GM12878 (cell line): ENCODE measurements around the gene CLK4. TPM values are rescaled to one million over a fixed set of nuclear protein-coding genes. Genes with fewer than 3 reads are reported as not detected.

Source experiments
- ATAC-seq: fragments of 200-7000 bp; cut with Tn5 transposase; 3 replicates; pipeline ENCODE4 v1.9.1; 2020; ENCODE audit warnings: mild to moderate bottlenecking, moderate library complexity
- BruUV-seq: library from RNA; stranded (reverse); fragments of 400-500 nt; replicated peaks from 2 replicates; lab custom pipeline; 2021; lab: Mats Ljungman, UMichigan
- CTCF ChIA-PET: fragments of 300-600 bp; sonication (Branson Sonifier 250); formaldehyde crosslinking; extraction: SDS; loops from one replicate; lab custom pipeline; 2021; ENCODE audit warnings: inconsistent platforms; lab: Yijun Ruan, JAX
- POLR2A ChIA-PET: fragments of 350-600 bp; formaldehyde crosslinking; extraction: SDS; loops from one replicate; lab custom pipeline; 2021; ENCODE audit warnings: inconsistent platforms; lab: Charles Lee
- RAD21 ChIA-PET: fragments of 300-600 bp; sonication (Branson Sonifier 250); formaldehyde crosslinking; loops from one replicate; lab custom pipeline; 2023; ENCODE audit warnings: antibody characterized with exemption; ENCODE audit not compliant: unreplicated experiment; lab: Charles Lee
- SMC1A ChIA-PET: fragments of 300-600 bp; sonication (Branson Sonifier 250); formaldehyde crosslinking; loops from one replicate; lab custom pipeline; 2023; ENCODE audit not compliant: unreplicated experiment, uncharacterized antibody; lab: Charles Lee
- DNase-seq: peaks from one replicate; pipeline ENCODE4 v3.0.0-alpha.2; 2011; ENCODE audit warnings: low read depth, low spot score
- FAIRE-seq: peaks from 3 replicates; lab custom pipeline; 2011; peaks lifted over from hg19 to GRCh38; lab: Jason Lieb, UNC
- H2AFZ ChIP-seq: 2 replicates; pipeline ENCODE4 v1.6.0; 2011; ENCODE audit warnings: low read depth, low read length, control low read depth; ENCODE audit not compliant: control insufficient read depth
- H3K27ac ChIP-seq: 2 replicates; pipeline ENCODE4 v1.5.1; 2011; ENCODE audit warnings: control low read depth; ENCODE audit not compliant: control insufficient read depth, insufficient read depth
- H3K27me3 ChIP-seq, 2 experiments: replicated peaks in 1 of 2; 2 replicates each; pipeline versions ENCODE4 v1.6.0 to v1.6.1; 2011; ENCODE audit warnings: low read length in 1 of 2; ENCODE audit not compliant: control insufficient read depth in 2 of 2, insufficient read depth in 2 of 2
- H3K36me3 ChIP-seq, 2 experiments: 2 replicates each; pipeline ENCODE4 v1.5.1; 2011; ENCODE audit warnings: low read length in 1 of 2; ENCODE audit not compliant: control insufficient read depth in 2 of 2, insufficient read depth in 2 of 2
- H3K4me1 ChIP-seq: 2 replicates; pipeline ENCODE4 v1.6.1; 2011; ENCODE audit warnings: mild to moderate bottlenecking, low read length, moderate library complexity, mixed read lengths; ENCODE audit not compliant: control insufficient read depth, insufficient read depth
- H3K4me2 ChIP-seq: 2 replicates; pipeline ENCODE4 v1.6.0; 2011; ENCODE audit warnings: control low read depth; ENCODE audit not compliant: control insufficient read depth, insufficient read depth
- H3K4me3 ChIP-seq: fragments of 200-600 bp; sonication (generic); 2 replicates; pipeline ENCODE4 v1.5.1; 2016
- H3K79me2 ChIP-seq: 2 replicates; pipeline ENCODE4 v1.6.0; 2011; ENCODE audit warnings: low read length; ENCODE audit not compliant: control insufficient read depth, insufficient read depth
- H3K9ac ChIP-seq: 2 replicates; pipeline ENCODE4 v1.8.0; 2011; ENCODE audit warnings: low read length, control low read depth, mixed read lengths; ENCODE audit not compliant: control insufficient read depth, insufficient read depth
- H3K9me3 ChIP-seq: replicated peaks from 3 replicates; pipeline ENCODE4 v1.5.1; 2011; ENCODE audit warnings: mild to moderate bottlenecking, low read length; ENCODE audit not compliant: control insufficient read depth, insufficient read depth
- H4K20me1 ChIP-seq: 2 replicates; pipeline ENCODE4 v1.6.0; 2011; ENCODE audit not compliant: control insufficient read depth, insufficient read depth
- CREB1 ChIP-seq: IDR thresholded peaks from 2 replicates; pipeline ENCODE4 v1.6.1; 2012; ENCODE audit warnings: low read depth, mild to moderate bottlenecking, inconsistent platforms
- FOXM1 ChIP-seq: IDR thresholded peaks from 2 replicates; pipeline ENCODE4 v1.6.1; 2012; ENCODE audit warnings: low read depth, mild to moderate bottlenecking, inconsistent platforms, low read length, moderate library complexity
- HCFC1 ChIP-seq: fragments of 150-350 bp; IDR thresholded peaks from 2 replicates; pipeline ENCODE4 v1.6.1; 2014; ENCODE audit warnings: low read length
- IKZF1 ChIP-seq: fragments of 450-650 bp; conservative IDR thresholded peaks from 2 replicates; pipeline ENCODE4 v1.6.1; 2017; ENCODE audit warnings: antibody characterized with exemption, mild to moderate bottlenecking
- NR2C1 ChIP-seq: fragments of 450-650 bp; IDR thresholded peaks from 2 replicates; pipeline ENCODE4 v1.6.1; 2017; ENCODE audit warnings: antibody characterized with exemption, mild to moderate bottlenecking, moderate library complexity
- NR2C2 ChIP-seq: IDR thresholded peaks from 2 replicates; pipeline ENCODE4 v1.6.1; 2011; ENCODE audit warnings: borderline replicate concordance, low read depth; ENCODE audit not compliant: control insufficient read depth, insufficient read length
- NRF1 ChIP-seq: conservative IDR thresholded peaks from 2 replicates; pipeline ENCODE4 v1.6.1; 2011; ENCODE audit warnings: mild to moderate bottlenecking, low read depth, low read length, improper control_type of control experiment
- POLR2AphosphoS5 ChIP-seq: IDR thresholded peaks from 2 replicates; pipeline ENCODE4 v1.6.1; 2011; ENCODE audit warnings: mild to moderate bottlenecking, low read length, inconsistent platforms
- RCOR1 ChIP-seq: conservative IDR thresholded peaks from 2 replicates; pipeline ENCODE4 v1.6.1; 2012; ENCODE audit warnings: low read depth, low read length, improper control_type of control experiment
- RFX5 ChIP-seq: IDR thresholded peaks from 2 replicates; pipeline ENCODE4 v1.6.1; 2011; ENCODE audit warnings: low read depth, low read length, improper control_type of control experiment
- SP1 ChIP-seq: IDR thresholded peaks from one replicate; pipeline ENCODE4 v1.6.1; 2011; ENCODE audit warnings: low read depth, low read length
- WRNIP1 ChIP-seq: IDR thresholded peaks from 2 replicates; pipeline ENCODE4 v1.6.1; 2011; ENCODE audit warnings: low read depth, low read length, improper control_type of control experiment, borderline replicate concordance
- ZSCAN29 ChIP-seq: fragments of 450-650 bp; IDR thresholded peaks from 2 replicates; pipeline ENCODE4 v1.6.1; 2017; ENCODE audit warnings: mild to moderate bottlenecking, moderate library complexity
- WGBS: methylation state at CpG from one replicate; pipeline ENCODE4 v1.1.6; 2016; ENCODE audit warnings: low lambda C conversion rate; ENCODE audit not compliant: insufficient replicate concordance, insufficient coverage; ENCODE audit errors: missing lambda C conversion rate; 5-methylcytosine and 5-hydroxymethylcytosine counted together
- in situ Hi-C: fragments of 300-500 bp; cut with MboI; formaldehyde crosslinking; loops from 9 replicates; pipeline ENCODE4 v1.14.3; 2018; ENCODE audit warnings: mixed read lengths
- intact Hi-C: fragments of 100-400 bp; cut with micrococcal nuclease; formaldehyde crosslinking; loops from one replicate; pipeline ENCODE4 v1.14.2; 2022; ENCODE audit not compliant: unreplicated experiment
- polyA plus RNA-seq, 11 experiments: library from polyadenylated mRNA; depleted of rRNA in 4 of 11; unstranded in 6 of 11; stranded (reverse) in 5 of 11; fragments of >200 nt; fragmentation: Nextera tagmentation in 4 of 11; fragmentation: Illumina TruSeq in 1 of 11; extraction: Ambion mirVana in 4 of 11; extraction: Trizol in 1 of 11; gene quantifications; 1 replicate in 1 of 11; 2 replicates in 10 of 11; pipeline versions ENCODE4 v1.2.1 to v1.2.3, GENCODE V29; 2011 to 2016; ENCODE audit warnings: inconsistent platforms in 2 of 11, missing spikeins in 2 of 11, low read depth in 1 of 11
- total RNA-seq, 4 experiments: library from RNA; depleted of rRNA in 3 of 4; stranded (reverse); fragments of >200 nt in 3 of 4; fragmentation: Illumina TruSeq in 1 of 4; extraction: Trizol in 1 of 4; gene quantifications; 2 replicates each; pipeline versions ENCODE4 v1.2.1 to v1.2.3, GENCODE V29; 2013 to 2021
- TF ChIP-seq, protein P1 (sequence below): IDR thresholded peaks from 2 replicates; pipeline ENCODE4 v1.6.1; 2011; ENCODE audit warnings: low read depth, mild to moderate bottlenecking, low read length, moderate library complexity, borderline replicate concordance; ENCODE audit errors: extremely low read depth
- TF ChIP-seq, protein P2 (sequence below): fragments of 450-650 bp; IDR thresholded peaks from 2 replicates; pipeline ENCODE4 v1.6.1; 2017; ENCODE audit warnings: borderline replicate concordance
- TF ChIP-seq, protein P3 (sequence below): IDR thresholded peaks from 2 replicates; pipeline ENCODE4 v1.6.1; 2011; ENCODE audit warnings: low read depth, low read length, improper control_type of control experiment, borderline replicate concordance
- TF ChIP-seq, protein P4 (sequence below): fragments of 450-650 bp; IDR thresholded peaks from 2 replicates; pipeline ENCODE4 v1.6.1; 2014; ENCODE audit warnings: mild to moderate bottlenecking
- TF ChIP-seq, protein P5 (sequence below): IDR thresholded peaks from 2 replicates; pipeline ENCODE4 v1.6.1; 2012; ENCODE audit warnings: low read depth, low read length, improper control_type of control experiment
- TF ChIP-seq, protein P6 (sequence below): fragments of 450-650 bp; conservative IDR thresholded peaks from 2 replicates; pipeline ENCODE4 v1.6.1; 2017; ENCODE audit warnings: mild to moderate bottlenecking, moderate library complexity

The CLK4 gene
- total and polyA plus RNA-seq, 10 of the 15 experiments (the other 5 are each of a cell fraction or from before 2014, with no cell fraction given), result 13.6 to 47.9 (median 19.1) TPM

DNA sequence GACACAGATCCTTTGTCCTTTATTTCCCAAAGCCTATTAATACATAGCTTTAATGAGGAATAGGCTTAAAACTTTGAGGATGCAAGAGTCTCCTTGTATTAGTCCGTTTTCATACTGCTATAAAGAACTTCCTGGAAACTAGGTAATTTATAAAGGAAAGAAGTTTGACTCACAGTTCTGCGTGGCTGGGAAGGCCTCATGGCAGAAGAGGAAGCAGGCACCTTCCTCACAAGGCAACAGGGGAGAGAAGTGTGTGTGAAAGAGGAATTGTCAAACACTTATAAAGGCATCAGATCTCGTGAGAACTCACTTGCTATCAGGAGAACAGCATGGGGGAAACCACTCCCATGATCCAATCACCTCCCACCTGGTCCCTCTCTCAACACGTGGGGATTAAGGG is 5.4 kb upstream of the CLK4 start:
- no peak overlapping the region for H3K4me3 ChIP-seq
- FAIRE-seq (no peak), ATAC-seq (no peak), DNase-seq (no peak)
- in situ Hi-C loops (no loop called here), intact Hi-C loops (no loop called here)
- H3K27ac ChIP-seq, result no peak overlapping the region
- no peaks in the 10 kb centered on the region for H3K27me3 ChIP-seq
- no peak overlapping the region for H3K9ac ChIP-seq
- ChIA-PET RAD21 (no interaction called here), POLR2A (no interaction called here), CTCF (no interaction called here), SMC1A (no interaction called here)
- H3K4me1 ChIP-seq, result no peaks in the 10 kb centered on the region
- no TSS peak for BruUV-seq
- no peaks in the 10 kb centered on the region for H3K79me2 ChIP-seq
- 4% methylated on average over 4 of the region's 4 CpGs for WGBS
- H3K4me2 ChIP-seq, result no peak overlapping the region
- TF ChIP-seq RFX5 (no peak), FOXM1 (no peak), POLR2AphosphoS5 (no peak), SP1 (no peak), IKZF1 (no peak), NR2C1 (no peak), WRNIP1 (no peak), HCFC1 (no peak), RCOR1 (no peak), NRF1 (no peak), CREB1 (no peak), ZSCAN29 (no peak), NR2C2 (no peak)
- TF ChIP-seq, protein P1, sequence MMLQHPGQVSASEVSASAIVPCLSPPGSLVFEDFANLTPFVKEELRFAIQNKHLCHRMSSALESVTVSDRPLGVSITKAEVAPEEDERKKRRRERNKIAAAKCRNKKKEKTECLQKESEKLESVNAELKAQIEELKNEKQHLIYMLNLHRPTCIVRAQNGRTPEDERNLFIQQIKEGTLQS, result no peak
- TF ChIP-seq, protein P2, sequence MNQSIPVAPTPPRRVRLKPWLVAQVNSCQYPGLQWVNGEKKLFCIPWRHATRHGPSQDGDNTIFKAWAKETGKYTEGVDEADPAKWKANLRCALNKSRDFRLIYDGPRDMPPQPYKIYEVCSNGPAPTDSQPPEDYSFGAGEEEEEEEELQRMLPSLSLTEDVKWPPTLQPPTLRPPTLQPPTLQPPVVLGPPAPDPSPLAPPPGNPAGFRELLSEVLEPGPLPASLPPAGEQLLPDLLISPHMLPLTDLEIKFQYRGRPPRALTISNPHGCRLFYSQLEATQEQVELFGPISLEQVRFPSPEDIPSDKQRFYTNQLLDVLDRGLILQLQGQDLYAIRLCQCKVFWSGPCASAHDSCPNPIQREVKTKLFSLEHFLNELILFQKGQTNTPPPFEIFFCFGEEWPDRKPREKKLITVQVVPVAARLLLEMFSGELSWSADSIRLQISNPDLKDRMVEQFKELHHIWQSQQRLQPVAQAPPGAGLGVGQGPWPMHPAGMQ, result no peak
- TF ChIP-seq, protein P3, sequence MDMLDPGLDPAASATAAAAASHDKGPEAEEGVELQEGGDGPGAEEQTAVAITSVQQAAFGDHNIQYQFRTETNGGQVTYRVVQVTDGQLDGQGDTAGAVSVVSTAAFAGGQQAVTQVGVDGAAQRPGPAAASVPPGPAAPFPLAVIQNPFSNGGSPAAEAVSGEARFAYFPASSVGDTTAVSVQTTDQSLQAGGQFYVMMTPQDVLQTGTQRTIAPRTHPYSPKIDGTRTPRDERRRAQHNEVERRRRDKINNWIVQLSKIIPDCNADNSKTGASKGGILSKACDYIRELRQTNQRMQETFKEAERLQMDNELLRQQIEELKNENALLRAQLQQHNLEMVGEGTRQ, result no peak
- TF ChIP-seq, protein P4, sequence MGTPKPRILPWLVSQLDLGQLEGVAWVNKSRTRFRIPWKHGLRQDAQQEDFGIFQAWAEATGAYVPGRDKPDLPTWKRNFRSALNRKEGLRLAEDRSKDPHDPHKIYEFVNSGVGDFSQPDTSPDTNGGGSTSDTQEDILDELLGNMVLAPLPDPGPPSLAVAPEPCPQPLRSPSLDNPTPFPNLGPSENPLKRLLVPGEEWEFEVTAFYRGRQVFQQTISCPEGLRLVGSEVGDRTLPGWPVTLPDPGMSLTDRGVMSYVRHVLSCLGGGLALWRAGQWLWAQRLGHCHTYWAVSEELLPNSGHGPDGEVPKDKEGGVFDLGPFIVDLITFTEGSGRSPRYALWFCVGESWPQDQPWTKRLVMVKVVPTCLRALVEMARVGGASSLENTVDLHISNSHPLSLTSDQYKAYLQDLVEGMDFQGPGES, result no peak
- TF ChIP-seq, protein P5, sequence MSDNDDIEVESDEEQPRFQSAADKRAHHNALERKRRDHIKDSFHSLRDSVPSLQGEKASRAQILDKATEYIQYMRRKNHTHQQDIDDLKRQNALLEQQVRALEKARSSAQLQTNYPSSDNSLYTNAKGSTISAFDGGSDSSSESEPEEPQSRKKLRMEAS, result no peak
- TF ChIP-seq, protein P6, sequence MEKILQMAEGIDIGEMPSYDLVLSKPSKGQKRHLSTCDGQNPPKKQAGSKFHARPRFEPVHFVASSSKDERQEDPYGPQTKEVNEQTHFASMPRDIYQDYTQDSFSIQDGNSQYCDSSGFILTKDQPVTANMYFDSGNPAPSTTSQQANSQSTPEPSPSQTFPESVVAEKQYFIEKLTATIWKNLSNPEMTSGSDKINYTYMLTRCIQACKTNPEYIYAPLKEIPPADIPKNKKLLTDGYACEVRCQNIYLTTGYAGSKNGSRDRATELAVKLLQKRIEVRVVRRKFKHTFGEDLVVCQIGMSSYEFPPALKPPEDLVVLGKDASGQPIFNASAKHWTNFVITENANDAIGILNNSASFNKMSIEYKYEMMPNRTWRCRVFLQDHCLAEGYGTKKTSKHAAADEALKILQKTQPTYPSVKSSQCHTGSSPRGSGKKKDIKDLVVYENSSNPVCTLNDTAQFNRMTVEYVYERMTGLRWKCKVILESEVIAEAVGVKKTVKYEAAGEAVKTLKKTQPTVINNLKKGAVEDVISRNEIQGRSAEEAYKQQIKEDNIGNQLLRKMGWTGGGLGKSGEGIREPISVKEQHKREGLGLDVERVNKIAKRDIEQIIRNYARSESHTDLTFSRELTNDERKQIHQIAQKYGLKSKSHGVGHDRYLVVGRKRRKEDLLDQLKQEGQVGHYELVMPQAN, result no peak
- peaks cover 1% of the 10 kb centered on the region; the same call in 2 of the 3 replicates for H3K9me3 ChIP-seq
- H4K20me1 ChIP-seq, result no peaks in the 10 kb centered on the region
- no peak overlapping the region for H2AFZ ChIP-seq
- no peaks in the 10 kb centered on the region for H3K36me3 ChIP-seq
